Measurements from ENCODE around the gene NKX6-1.

NKX6-1 gene

GRCh38 chr4:84472154-84472553 is 26.9 kb downstream of the NKX6-1 start:
- no peak for DNase-seq

GRCh38 chr4:84470204-84470785 is 28.8 kb downstream of the NKX6-1 start:
- no peak for DNase-seq

- DNase-seq: no peak
Observed at GRCh38 chr4:84467601-84468000, 31.5 kb downstream of the NKX6-1 start.

GRCh38 chr4:84459783-84460182 is 39.3 kb downstream of the NKX6-1 start:
- DNase-seq: no peak

- DNase-seq: no peak
Observed at GRCh38 chr4:84456157-84456556, 42.9 kb downstream of the NKX6-1 start.

GRCh38 chr4:84455697-84456096 is 43.4 kb downstream of the NKX6-1 start:
- DNase-seq: no peak

GRCh38 chr4:84451546-84451945 is 47.5 kb downstream of the NKX6-1 start:
- no peak for DNase-seq

GRCh38 chr4:84443523-84443922 is 55.6 kb downstream of the NKX6-1 start:
- no peak for DNase-seq

- no peak for DNase-seq
Observed at GRCh38 chr4:84442778-84443177, 56.3 kb downstream of the NKX6-1 start.
